Suprapubic skin (tissue), 4 donors: ENCODE data around the gene ATF7. TPM values are rescaled to one million over a fixed set of nuclear protein-coding genes. Genes with fewer than 3 reads are reported as not detected.

Experiments used
- DNase-seq, 2 donors: peaks; one replicate each; pipeline ENCODE4 v3.0.0-alpha.2; 2019; ENCODE audit warnings: low spot score in 2 of 2
- H3K27ac ChIP-seq: fragments of 200-600 bp; sonication (generic); one replicate; pipeline ENCODE4 v1.5.1; 2019
- H3K27me3 ChIP-seq: fragments of 200-600 bp; sonication (generic); one replicate; pipeline ENCODE4 v1.5.1; 2019
- H3K36me3 ChIP-seq: fragments of 200-600 bp; sonication (generic); one replicate; pipeline ENCODE4 v1.5.1; 2019
- H3K4me1 ChIP-seq: fragments of 200-600 bp; sonication (generic); one replicate; pipeline ENCODE4 v1.5.1; 2019
- H3K4me3 ChIP-seq: fragments of 200-600 bp; sonication (generic); one replicate; pipeline ENCODE4 v1.5.1; 2019; ENCODE audit warnings: mild to moderate bottlenecking
- H3K9me3 ChIP-seq: fragments of 200-600 bp; sonication (generic); one replicate; pipeline ENCODE4 v1.5.1; 2019
- CTCF ChIP-seq, 2 donors: fragments of 200-600 bp in 1 of 2; fragments of 450-650 bp in 1 of 2; sonication (generic) in 1 of 2; IDR thresholded peaks; one replicate each; pipeline ENCODE4 v1.5.1; 2016 to 2019; ENCODE audit warnings: antibody characterized with exemption in 2 of 2, mild to moderate bottlenecking in 1 of 2, moderate library complexity in 1 of 2
- EP300 ChIP-seq: sonication (generic); formaldehyde crosslinking; IDR thresholded peaks from one replicate; pipeline ENCODE4 v1.6.1; 2017; ENCODE audit warnings: antibody characterized with exemption
- POLR2A ChIP-seq, 2 donors: fragments of 450-650 bp; IDR thresholded peaks; one replicate each; pipeline ENCODE4 v1.6.1; 2017; ENCODE audit warnings: antibody characterized with exemption in 2 of 2, mild to moderate bottlenecking in 2 of 2, moderate library complexity in 2 of 2
- POLR2AphosphoS5 ChIP-seq, 3 donors: sonication (generic); formaldehyde crosslinking; IDR thresholded peaks; one replicate each; pipeline ENCODE4 v1.6.1; 2017; ENCODE audit warnings: antibody characterized with exemption in 3 of 3
- WGBS: methylation state at CpG from one replicate; pipeline ENCODE4 v1.1.5; 2018; 5-methylcytosine and 5-hydroxymethylcytosine counted together
- total RNA-seq, 4 donors: library from RNA; depleted of rRNA; stranded (reverse); fragments of >200 nt; gene quantifications; one replicate each; pipeline ENCODE4 v1.1.0, GENCODE V29; 2016

Gene ATF7
- total RNA-seq, 4 donors from 2014 or later = 26.7 to 60.7 (median 40.5) TPM

GRCh38 chr12:53467082-53467481, 159.1 kb downstream of the ATF7 start:
- no peak overlapping the region for H3K27ac ChIP-seq

GRCh38 chr12:53466640-53467039, 159.5 kb downstream of the ATF7 start:
- Histone ChIP-seq H3K36me3 (peaks cover 100% of the 10 kb centered on the region), H3K27me3 (no peaks in the 10 kb centered on the region), H3K4me1 (peaks cover 17% of the 10 kb centered on the region)

More at GRCh38 chr12:53467082-53467481, 159.1 kb downstream of the ATF7 start:
- peaks cover 21% of the 10 kb centered on the region for H3K4me1 ChIP-seq
- TF ChIP-seq EP300 = no peak
- TF ChIP-seq CTCF (IDR thresholded peaks at IDR 0.05) = no peak
- TF ChIP-seq POLR2A (IDR thresholded peaks at IDR 0.05) = no peak
- TF ChIP-seq POLR2AphosphoS5 (IDR thresholded peaks at IDR 0.05) = no peak
- H3K36me3 ChIP-seq = peaks cover 100% of the 10 kb centered on the region
- H3K4me3 ChIP-seq = no peak overlapping the region
- H3K9me3 ChIP-seq = no peaks in the 10 kb centered on the region
- H3K27me3 ChIP-seq = no peaks in the 10 kb centered on the region
- WGBS = 76% methylated on average over 5 of the region's 5 CpGs
- no peak for DNase-seq

GRCh38 chr12:53465679-53466078, 160.5 kb downstream of the ATF7 start:
- DNase-seq = no peak
- peaks cover 14% of the 10 kb centered on the region for H3K4me1 ChIP-seq
- TF ChIP-seq EP300 (no peak), POLR2A (IDR thresholded peaks at IDR 0.05) (no peak), POLR2AphosphoS5 (IDR thresholded peaks at IDR 0.05) (no peak), CTCF (IDR thresholded peaks at IDR 0.05) (no peak)
- no peak overlapping the region for H3K27ac ChIP-seq
- H3K36me3 ChIP-seq = peaks cover 100% of the 10 kb centered on the region
- H3K9me3 ChIP-seq = no peaks in the 10 kb centered on the region
- H3K27me3 ChIP-seq = no peaks in the 10 kb centered on the region
- 65% methylated on average over 2 of the region's 2 CpGs for WGBS
- no peak overlapping the region for H3K4me3 ChIP-seq

More at GRCh38 chr12:53466640-53467039, 159.5 kb downstream of the ATF7 start:
- Histone ChIP-seq H3K4me3 (no peak overlapping the region), H3K27ac (no peak overlapping the region), H3K9me3 (no peaks in the 10 kb centered on the region)
- WGBS = 73% methylated on average over 4 of the region's 4 CpGs
- TF ChIP-seq POLR2A (IDR thresholded peaks at IDR 0.05) (no peak), CTCF (IDR thresholded peaks at IDR 0.05) (no peak), EP300 (no peak), POLR2AphosphoS5 (IDR thresholded peaks at IDR 0.05) (no peak)
- no peak for DNase-seq

GRCh38 chr12:53464685-53465418, 161.3 kb downstream of the ATF7 start:
- Histone ChIP-seq H3K27ac (no peak overlapping the region), H3K9me3 (no peaks in the 10 kb centered on the region), H3K4me1 (peaks cover 14% of the 10 kb centered on the region), H3K27me3 (no peaks in the 10 kb centered on the region), H3K4me3 (no peak overlapping the region), H3K36me3 (peaks cover 100% of the 10 kb centered on the region)
- no peak for TF ChIP-seq POLR2AphosphoS5 (IDR thresholded peaks at IDR 0.05)
- TF ChIP-seq POLR2A (IDR thresholded peaks at IDR 0.05) = no peak
- no peak for TF ChIP-seq CTCF (IDR thresholded peaks at IDR 0.05)
- no peak for TF ChIP-seq EP300
- 93% methylated on average over 11 of the region's 11 CpGs for WGBS
- DNase-seq = no peak

GRCh38 chr12:53463802-53464560, 162.2 kb downstream of the ATF7 start:
- peaks cover 100% of the 10 kb centered on the region for H3K36me3 ChIP-seq
- H3K4me3 ChIP-seq = no peak overlapping the region
- no peaks in the 10 kb centered on the region for H3K9me3 ChIP-seq
- no peaks in the 10 kb centered on the region for H3K27me3 ChIP-seq
- DNase-seq = no peak
- TF ChIP-seq EP300 (no peak), POLR2AphosphoS5 (IDR thresholded peaks at IDR 0.05) (no peak), CTCF (IDR thresholded peaks at IDR 0.05) (no peak), POLR2A (IDR thresholded peaks at IDR 0.05) (no peak)
- peaks cover 14% of the 10 kb centered on the region for H3K4me1 ChIP-seq
- H3K27ac ChIP-seq = no peak overlapping the region
- 65% methylated on average over 5 of the region's 5 CpGs for WGBS
